ENCODE results near the gene RNASEH1. TPM values are rescaled to one million over a fixed set of nuclear protein-coding genes. Genes with fewer than 3 reads are reported as not detected.
"Not testable (repeated sequence)": the region's sequence is repeated elsewhere in the genome, so short reads cannot be mapped to it uniquely, and the experiment has no call there.

RNASEH1 gene
- polyA plus RNA-seq, 3 donors, result 18.5 to 19.8 (median 19.7) TPM

DNA sequence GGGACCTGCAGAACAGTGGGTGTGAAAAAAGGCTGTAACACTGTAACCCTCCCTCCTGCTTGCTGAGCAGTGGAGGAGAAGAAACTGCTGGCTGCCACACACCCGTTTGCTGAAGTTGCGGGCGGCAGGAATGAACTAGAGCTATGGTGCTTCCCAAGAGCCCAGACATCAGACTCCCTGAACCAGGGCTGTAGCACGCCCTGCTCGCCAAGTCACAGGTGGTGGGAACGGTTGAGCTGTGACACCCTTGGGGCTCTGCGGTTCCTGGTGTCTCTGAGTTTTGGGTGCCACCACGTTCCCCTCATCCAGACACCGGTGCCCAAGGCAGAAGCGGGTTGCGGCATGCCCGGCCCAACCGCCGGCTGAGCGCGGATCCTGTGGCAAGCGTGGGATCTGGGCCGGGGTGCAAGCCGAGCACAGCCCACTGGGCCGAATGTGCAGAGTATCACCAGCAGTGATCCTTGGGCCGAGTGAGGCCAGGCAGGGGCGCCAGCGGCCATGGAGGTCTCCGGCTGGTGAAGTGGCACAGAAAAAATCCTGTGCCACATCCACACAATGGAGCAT, 23.8 kb downstream of the RNASEH1 start:
- DNase-seq (ENCODE audit: extremely low read depth in 1 of 11, low read depth in 9 of 11, low spot score in 4 of 11), result no peak

- no peak for DNase-seq (ENCODE audit: extremely low read depth in 1 of 11, low read depth in 9 of 11, low spot score in 4 of 11)
These were observed 24.3 kb downstream of the RNASEH1 start for GRCh38 chr2:3533836-3534235.

GRCh38 chr2:3532941-3533340, 25.2 kb downstream of the RNASEH1 start:
- no peak for DNase-seq (ENCODE audit: extremely low read depth in 1 of 11, low read depth in 9 of 11, low spot score in 4 of 11)

- no peak for DNase-seq (ENCODE audit: extremely low read depth in 1 of 11, low read depth in 9 of 11, low spot score in 4 of 11)
These were observed 28.7 kb downstream of the RNASEH1 start for GRCh38 chr2:3529316-3530025.

DNA sequence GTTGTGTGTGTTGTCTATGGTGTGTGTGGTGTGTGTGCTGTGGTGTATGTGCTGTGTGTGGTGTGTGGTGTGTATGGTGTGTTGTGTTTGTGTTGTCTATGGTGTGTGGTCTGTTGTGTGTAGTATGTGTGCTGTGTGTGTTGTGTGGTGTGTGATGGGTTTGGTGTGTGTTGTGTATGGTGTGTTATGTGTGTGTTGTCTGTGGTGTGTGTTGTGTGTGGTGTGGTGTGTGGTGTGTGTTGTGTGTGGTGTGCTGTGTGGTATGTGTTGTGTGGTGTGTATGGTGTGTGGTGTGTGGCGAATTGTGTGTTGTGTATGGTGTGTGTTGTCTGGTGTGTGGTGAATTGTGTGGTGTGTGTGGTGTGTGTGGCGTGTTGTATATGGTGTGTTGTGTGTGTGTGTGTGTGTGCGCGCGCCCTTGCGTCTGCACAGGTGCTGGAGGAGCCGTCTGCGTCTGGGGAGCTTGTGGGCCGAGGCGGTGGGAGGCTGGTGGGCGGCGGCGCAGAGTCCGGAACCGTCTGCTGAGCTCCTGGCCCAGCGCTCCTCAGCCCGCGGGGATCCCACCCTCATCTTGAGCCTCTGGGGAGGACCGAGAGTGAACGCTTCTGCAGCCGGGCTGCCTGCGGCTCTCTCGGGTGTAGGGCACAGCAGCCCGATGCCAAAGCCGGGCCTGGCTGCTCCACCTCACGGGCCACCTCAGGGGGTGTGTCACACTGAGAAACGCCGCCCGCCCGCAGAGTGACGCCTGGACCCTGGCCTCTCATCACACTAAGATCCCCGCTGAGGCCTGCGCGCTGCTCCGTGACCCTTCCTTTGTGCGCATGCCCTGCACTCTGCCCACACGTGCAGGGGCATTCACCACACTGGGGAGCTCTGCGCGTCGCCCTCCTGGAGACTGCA, 30.0 kb downstream of the RNASEH1 start:
- no peak for DNase-seq (ENCODE audit: extremely low read depth in 1 of 11, low read depth in 9 of 11, low spot score in 4 of 11)

DNA sequence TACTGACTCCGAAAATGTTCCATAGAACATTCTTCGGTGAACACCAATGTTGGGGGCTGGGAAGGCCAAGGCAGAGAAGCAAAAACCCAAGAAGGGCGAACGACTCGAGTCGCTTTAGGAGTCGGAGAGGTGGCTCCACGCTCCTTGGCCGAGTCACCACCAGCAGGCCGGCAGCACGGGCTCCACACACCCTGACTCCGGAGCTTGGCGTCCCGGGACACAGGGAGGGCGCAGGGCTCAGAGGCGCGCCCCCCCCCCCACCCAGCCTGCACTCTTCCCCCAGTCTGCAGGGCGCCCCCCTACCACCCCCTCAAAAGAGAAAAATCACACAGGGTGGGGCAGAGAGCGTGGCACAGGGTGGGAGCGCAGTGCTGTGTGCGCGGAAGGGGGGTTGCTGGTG, 31.3 kb downstream of the RNASEH1 start:
- no peak for DNase-seq (ENCODE audit: extremely low read depth in 1 of 11, low read depth in 9 of 11, low spot score in 4 of 11)

- DNase-seq (ENCODE audit: extremely low read depth in 1 of 11, low read depth in 9 of 11, low spot score in 4 of 11), result no peak
These were observed 34.5 kb downstream of the RNASEH1 start for GRCh38 chr2:3523551-3524041.

- DNase-seq (ENCODE audit: extremely low read depth in 1 of 11, low read depth in 9 of 11, low spot score in 4 of 11), result no peak
These were observed 35.1 kb downstream of the RNASEH1 start for GRCh38 chr2:3522961-3523421.

GRCh38 chr2:3520591-3520990, 37.5 kb downstream of the RNASEH1 start:
- DNase-seq (ENCODE audit: extremely low read depth in 1 of 11, low read depth in 9 of 11, low spot score in 4 of 11), result no peak

DNA sequence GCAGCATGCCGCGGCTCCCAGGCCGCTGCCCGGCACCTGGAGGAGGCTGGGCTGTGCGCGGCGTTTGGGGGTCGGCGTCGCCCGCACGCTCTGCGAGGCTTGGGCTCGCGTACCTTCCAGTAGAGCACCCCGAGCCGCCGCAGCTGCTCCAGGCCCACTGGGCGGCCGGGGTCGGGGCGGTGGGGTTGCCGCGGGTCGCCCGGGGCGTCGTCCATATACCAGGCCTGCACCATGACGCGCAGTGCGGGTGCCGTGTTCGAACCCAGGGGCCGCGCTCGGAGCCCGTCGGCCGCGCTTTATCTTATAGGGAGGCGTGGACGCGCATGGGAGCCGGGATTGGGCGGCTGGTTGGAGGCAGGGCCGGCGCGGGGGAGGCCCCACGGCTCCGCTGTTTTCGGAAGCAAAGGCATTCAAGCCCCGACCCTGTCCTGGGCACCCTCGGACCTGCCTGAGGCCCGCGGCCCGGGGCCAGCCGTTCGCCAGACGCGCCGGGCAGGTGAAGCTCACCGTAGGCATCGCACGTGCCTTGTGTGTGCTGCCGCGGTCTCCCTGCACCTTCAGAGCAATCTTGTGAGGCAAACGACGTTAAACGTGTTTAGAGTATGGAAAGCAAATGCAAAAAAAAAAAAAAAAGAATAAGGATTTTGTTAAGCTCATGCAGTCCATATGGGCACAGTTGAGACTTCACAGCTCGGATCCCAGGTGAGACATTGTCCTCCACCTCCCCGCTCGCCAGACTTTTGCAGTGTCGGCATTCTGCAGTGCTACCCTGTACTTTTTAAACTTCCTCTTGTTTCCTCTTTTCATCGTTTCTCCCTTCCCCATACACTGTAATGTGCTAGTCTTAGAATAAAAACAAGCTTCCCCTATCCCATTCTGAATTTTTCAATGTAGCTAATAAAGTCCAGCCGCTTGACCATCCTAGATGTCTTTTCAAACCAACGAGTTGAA, 38.6 kb downstream of the RNASEH1 start, which contains the start of gene ADI1:
Gene ADI1 (minus strand): TSS at position 277 of the 951 bp plus-strand sequence. CDS start 44 bp downstream, at position 233.
- DNase-seq (ENCODE audit: extremely low read depth in 1 of 11, low read depth in 9 of 11, low spot score in 4 of 11), result peak; percentile 23 to 79 (median 52)

- peak; percentile 94 to 100 (median 98) for DNase-seq (ENCODE audit: extremely low read depth in 1 of 11, low read depth in 9 of 11, low spot score in 4 of 11)
These were observed 39.5 kb downstream of the RNASEH1 start for GRCh38 chr2:3518496-3519254.

DNA sequence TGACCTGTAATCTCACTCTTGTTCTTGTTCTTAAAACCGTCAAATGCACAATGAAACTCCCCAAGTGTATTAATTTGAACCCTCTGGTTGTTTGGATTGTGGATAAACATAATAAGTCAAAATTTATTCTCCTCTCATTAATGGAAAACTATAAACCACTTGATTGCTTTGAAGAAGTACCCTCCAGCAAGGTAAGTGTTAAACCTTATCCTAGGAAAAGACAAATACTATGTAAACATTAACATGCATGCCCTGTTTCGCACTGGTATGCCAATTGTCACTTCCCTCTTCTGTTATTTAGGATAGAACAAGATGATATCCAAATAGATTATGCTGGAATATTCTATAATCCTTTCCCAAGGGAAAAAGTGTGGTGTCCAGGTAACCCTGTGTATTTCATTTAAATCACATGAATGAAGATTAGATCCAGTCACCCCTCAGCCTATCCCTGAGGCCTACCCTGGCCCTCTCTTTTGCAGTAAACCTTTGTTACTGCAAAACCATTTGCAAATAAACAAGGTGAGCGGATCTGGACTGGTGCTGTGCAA, 40.1 kb downstream of the RNASEH1 start:
- no peak for DNase-seq (ENCODE audit: extremely low read depth in 1 of 11, low read depth in 9 of 11, low spot score in 4 of 11)

GRCh38 chr2:3516831-3517230, 41.3 kb downstream of the RNASEH1 start:
- DNase-seq (ENCODE audit: extremely low read depth in 1 of 11, low read depth in 9 of 11, low spot score in 4 of 11), result no peak

DNA sequence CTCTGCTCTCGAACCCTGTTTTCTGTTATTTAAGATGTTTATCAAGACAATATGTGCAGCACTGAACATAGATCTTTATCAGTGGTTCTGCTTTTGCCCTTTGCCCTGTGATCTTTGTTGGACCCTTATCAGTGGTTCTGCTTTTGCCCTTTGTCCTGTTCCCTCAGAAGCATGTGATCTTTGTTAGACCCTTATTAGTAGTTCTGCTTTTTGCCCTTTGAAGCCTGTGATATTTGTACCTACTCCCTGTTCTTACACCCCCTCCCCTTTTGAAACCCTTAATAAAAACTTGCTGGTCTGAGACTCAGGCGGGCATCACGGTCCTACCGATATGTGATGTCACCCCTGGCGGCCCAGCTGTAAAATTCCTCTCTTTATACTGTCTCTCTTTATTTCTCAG, 42.7 kb downstream of the RNASEH1 start:
- DNase-seq (ENCODE audit: extremely low read depth in 1 of 11, low read depth in 9 of 11, low spot score in 4 of 11), result not testable (repeated sequence)

DNA sequence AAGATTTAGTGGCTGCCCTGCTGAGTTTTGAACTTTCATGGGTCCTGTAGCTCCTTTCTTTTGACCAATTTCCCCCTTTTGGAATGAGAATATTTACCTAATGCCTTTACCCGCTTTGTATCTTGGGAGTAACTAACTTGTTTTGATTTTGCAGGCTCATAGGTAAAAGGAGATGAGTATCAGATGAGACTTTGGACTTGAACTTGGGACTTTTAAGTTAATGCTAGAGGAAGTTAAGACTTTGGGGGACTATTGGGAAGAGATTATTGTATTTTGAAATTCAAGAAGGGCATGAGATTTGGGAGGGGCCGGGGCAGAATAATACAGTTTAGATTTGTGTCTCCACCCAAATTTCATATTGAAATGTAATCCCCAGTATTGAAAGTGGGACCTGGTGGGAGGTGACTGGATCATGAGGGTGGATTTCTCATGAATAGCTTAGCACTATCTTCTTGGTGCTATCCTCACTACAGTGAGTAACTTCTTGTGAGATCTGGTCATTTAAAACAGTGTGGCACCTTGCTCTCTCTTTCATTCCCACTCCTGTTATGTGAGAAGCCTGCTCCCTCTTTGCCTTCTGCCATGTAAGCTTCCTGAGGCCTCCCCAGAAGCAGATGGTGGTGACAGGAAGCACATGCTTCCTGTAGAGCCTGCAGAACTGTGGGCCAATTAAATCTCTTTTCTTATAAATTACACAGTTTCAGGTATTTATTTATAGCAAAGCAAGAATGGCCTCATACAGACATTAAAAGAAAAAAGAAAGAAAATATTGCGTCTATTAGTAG, 44.9 kb downstream of the RNASEH1 start:
- DNase-seq (ENCODE audit: extremely low read depth in 1 of 11, low read depth in 9 of 11, low spot score in 4 of 11), result no peak

DNA sequence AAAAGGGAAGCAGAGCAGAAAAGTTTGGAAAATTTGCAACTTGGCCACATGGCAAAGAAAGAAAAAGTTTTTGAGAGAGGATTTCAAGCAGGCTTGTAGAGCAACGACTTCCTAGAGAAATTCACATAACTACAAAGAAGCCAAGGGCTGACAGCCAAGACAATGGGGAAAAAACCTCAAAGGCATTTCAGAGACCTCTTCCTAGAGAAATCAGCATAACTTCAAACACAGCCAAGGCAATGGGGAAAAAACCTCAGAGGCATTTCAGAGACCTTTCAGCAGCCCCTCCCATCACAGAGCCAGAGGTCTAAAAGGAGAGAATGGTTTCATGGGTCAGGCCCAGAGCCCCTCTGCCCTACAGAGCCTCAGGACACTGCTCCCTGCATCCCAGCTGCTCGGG, 46.0 kb downstream of the RNASEH1 start:
- DNase-seq (ENCODE audit: extremely low read depth in 1 of 11, low read depth in 9 of 11, low spot score in 4 of 11), result no peak

- no peak for DNase-seq (ENCODE audit: extremely low read depth in 1 of 11, low read depth in 9 of 11, low spot score in 4 of 11)
These were observed 52.4 kb downstream of the RNASEH1 start for GRCh38 chr2:3505771-3506170.
